Measurements from ENCODE around the gene HOXB13. TPM values are rescaled to one million over a fixed set of nuclear protein-coding genes. Genes with fewer than 3 reads are reported as not detected.

HOXB13 gene
- total and polyA plus RNA-seq, 2 of the 13 experiments (the other 11 are each of a cell fraction or from before 2014, with no cell fraction given), result not detected

GRCh38 chr17:48678141-48678971, 50.2 kb downstream of the HOXB13 start (continued):
- TF ChIP-seq MBNL3 (CRISPR knock-in tag; conservative IDR thresholded peaks at IDR 0.05) (no peak), SRSF1 (optimal IDR thresholded peaks at IDR 0.05; ENCODE audit: low read depth, low read length) (no peak), ZSCAN21 (CRISPR knock-in tag; IDR thresholded peaks at IDR 0.05; ENCODE audit: borderline replicate concordance) (no peak; the same call in 1 of the 2 replicates), ZBTB10 (CRISPR knock-in tag; IDR thresholded peaks at IDR 0.05; ENCODE audit: borderline replicate concordance) (no peak), ZNF703 (CRISPR knock-in tag; IDR thresholded peaks at IDR 0.05; ENCODE audit: borderline replicate concordance) (no peak), ARNT2 (CRISPR knock-in tag; IDR thresholded peaks at IDR 0.05; ENCODE audit: low read depth) (0 out of 2 replicates have a peak, but pooled peaks have one; percentile 56), HNF4A (CRISPR knock-in tag; IDR thresholded peaks at IDR 0.05) (no peak), ZNF350 (CRISPR knock-in tag; IDR thresholded peaks at IDR 0.05; ENCODE audit: borderline replicate concordance, low read depth) (0 out of 2 replicates have a peak, but pooled peaks have one; percentile 39), ZNF577 (CRISPR knock-in tag; IDR thresholded peaks at IDR 0.05; ENCODE audit: borderline replicate concordance, low read depth) (no peak), TOE1 (CRISPR knock-in tag; IDR thresholded peaks at IDR 0.05) (peak; percentile 38; the same call in 1 of the 2 replicates), ZNF256 (CRISPR knock-in tag; conservative IDR thresholded peaks at IDR 0.05) (no peak), ZKSCAN1 (IDR thresholded peaks at IDR 0.05; ENCODE audit: low read length) (no peak), PHF8 (CRISPR knock-in tag; IDR thresholded peaks at IDR 0.05) (0 out of 2 replicates have a peak, but pooled peaks have one; percentile 33), RCOR2 (CRISPR knock-in tag; IDR thresholded peaks at IDR 0.05) (no peak), ZIK1 (CRISPR knock-in tag; IDR thresholded peaks at IDR 0.05; ENCODE audit: borderline replicate concordance, low read depth) (peak; percentile 45; the same call in 1 of the 2 replicates), RAD21 (CRISPR knock-in tag; IDR thresholded peaks at IDR 0.05) (peak; percentile 94), SPEN (CRISPR knock-in tag; IDR thresholded peaks at IDR 0.05; ENCODE audit: low read depth) (peak; percentile 21; the same call in 1 of the 2 replicates), ZNF784 (CRISPR knock-in tag; IDR thresholded peaks at IDR 0.05; ENCODE audit: borderline replicate concordance) (no peak), SMAD3 (CRISPR knock-in tag; IDR thresholded peaks at IDR 0.05) (no peak)
- TF ChIP-seq, protein P1, sequence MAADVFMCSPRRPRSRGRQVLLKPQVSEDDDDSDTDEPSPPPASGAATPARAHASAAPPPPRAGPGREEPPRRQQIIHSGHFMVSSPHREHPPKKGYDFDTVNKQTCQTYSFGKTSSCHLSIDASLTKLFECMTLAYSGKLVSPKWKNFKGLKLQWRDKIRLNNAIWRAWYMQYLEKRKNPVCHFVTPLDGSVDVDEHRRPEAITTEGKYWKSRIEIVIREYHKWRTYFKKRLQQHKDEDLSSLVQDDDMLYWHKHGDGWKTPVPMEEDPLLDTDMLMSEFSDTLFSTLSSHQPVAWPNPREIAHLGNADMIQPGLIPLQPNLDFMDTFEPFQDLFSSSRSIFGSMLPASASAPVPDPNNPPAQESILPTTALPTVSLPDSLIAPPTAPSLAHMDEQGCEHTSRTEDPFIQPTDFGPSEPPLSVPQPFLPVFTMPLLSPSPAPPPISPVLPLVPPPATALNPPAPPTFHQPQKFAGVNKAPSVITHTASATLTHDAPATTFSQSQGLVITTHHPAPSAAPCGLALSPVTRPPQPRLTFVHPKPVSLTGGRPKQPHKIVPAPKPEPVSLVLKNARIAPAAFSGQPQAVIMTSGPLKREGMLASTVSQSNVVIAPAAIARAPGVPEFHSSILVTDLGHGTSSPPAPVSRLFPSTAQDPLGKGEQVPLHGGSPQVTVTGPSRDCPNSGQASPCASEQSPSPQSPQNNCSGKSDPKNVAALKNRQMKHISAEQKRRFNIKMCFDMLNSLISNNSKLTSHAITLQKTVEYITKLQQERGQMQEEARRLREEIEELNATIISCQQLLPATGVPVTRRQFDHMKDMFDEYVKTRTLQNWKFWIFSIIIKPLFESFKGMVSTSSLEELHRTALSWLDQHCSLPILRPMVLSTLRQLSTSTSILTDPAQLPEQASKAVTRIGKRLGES (CRISPR knock-in tag; IDR thresholded peaks at IDR 0.05; ENCODE audit: borderline replicate concordance), result no peak
- TF ChIP-seq, protein P2, sequence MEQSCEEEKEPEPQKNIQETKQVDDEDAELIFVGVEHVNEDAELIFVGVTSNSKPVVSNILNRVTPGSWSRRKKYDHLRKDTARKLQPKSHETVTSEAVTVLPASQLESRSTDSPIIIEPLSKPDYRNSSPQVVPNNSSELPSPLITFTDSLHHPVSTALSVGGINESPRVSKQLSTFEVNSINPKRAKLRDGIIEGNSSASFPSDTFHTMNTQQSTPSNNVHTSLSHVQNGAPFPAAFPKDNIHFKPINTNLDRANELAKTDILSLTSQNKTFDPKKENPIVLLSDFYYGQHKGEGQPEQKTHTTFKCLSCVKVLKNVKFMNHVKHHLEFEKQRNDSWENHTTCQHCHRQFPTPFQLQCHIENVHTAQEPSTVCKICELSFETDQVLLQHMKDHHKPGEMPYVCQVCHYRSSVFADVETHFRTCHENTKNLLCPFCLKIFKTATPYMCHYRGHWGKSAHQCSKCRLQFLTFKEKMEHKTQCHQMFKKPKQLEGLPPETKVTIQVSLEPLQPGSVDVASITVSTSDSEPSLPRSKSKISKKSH (CRISPR knock-in tag; IDR thresholded peaks at IDR 0.05; ENCODE audit: borderline replicate concordance), result no peak

Data from HepG2 (cell line).